HG03097 (cell line): ENCODE results near the gene RPS19BP1.

ENCODE experiments used
- ATAC-seq: cut with Tn5 transposase; IDR thresholded peaks from one replicate; pipeline ENCODE4 v1.9.1; 2021; ENCODE audit not compliant: unreplicated experiment, low FRiP score

Gene RPS19BP1, protein sequence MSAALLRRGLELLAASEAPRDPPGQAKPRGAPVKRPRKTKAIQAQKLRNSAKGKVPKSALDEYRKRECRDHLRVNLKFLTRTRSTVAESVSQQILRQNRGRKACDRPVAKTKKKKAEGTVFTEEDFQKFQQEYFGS

GRCh38 chr22:39532215-39533073 lies at the start of gene RPS19BP1:
Gene RPS19BP1 (minus strand): TSS chr22:39532748. CDS start chr22:39532738, 10 bp downstream.
- peak; percentile 71 for ATAC-seq

GRCh38 chr22:39581303-39581702 lies 48.8 kb upstream of the RPS19BP1 start:
- ATAC-seq: no peak

DNA sequence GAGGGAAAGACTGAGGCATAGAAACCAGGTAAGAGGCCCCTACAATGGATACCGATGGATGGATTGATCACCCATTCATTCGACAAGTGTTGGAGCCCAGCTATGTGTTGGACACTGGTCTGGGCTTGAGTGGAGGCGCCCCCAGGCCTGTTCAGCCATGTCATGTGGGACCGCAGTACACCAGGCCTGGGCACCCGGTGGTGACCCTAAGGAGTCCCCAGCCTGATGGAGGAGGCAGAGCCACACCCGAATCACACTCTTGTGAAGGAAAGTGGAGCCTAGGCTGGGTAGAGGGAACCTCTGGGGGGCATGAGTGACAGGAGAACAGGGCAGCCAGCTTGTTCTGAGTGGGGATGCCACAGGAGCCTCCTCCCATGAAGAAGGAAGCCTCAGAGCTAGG lies 48.2 kb upstream of the RPS19BP1 start:
- no peak for ATAC-seq

GRCh38 chr22:39580006-39580441 lies 47.5 kb upstream of the RPS19BP1 start:
- ATAC-seq: no peak

GRCh38 chr22:39577900-39578299 lies 45.4 kb upstream of the RPS19BP1 start:
- ATAC-seq: no peak

DNA sequence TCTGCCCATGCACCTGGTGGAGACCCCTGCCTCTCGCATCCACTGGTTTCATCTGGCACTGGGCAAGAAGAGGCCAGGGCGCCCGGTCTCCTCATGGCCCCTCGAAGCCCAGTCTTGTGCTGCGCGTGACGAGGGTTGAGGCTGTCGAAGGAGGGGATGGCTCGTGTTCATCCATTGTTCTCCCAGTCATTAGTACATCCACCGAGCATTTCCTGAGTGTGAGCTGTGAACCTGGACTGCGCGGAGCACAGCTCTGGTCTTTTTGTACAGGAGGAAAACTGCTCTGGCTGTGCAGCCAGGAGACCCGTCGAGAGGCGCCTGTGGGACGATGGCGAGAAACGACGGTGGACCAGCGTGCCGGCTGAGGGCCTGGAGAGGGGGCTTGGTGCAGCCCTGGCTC lies 44.8 kb upstream of the RPS19BP1 start:
- no peak for ATAC-seq

GRCh38 chr22:39576027-39576426 lies 43.5 kb upstream of the RPS19BP1 start:
- no peak for ATAC-seq

- no peak for ATAC-seq
Measured at GRCh38 chr22:39575552-39575825, 42.9 kb upstream of the RPS19BP1 start.

DNA sequence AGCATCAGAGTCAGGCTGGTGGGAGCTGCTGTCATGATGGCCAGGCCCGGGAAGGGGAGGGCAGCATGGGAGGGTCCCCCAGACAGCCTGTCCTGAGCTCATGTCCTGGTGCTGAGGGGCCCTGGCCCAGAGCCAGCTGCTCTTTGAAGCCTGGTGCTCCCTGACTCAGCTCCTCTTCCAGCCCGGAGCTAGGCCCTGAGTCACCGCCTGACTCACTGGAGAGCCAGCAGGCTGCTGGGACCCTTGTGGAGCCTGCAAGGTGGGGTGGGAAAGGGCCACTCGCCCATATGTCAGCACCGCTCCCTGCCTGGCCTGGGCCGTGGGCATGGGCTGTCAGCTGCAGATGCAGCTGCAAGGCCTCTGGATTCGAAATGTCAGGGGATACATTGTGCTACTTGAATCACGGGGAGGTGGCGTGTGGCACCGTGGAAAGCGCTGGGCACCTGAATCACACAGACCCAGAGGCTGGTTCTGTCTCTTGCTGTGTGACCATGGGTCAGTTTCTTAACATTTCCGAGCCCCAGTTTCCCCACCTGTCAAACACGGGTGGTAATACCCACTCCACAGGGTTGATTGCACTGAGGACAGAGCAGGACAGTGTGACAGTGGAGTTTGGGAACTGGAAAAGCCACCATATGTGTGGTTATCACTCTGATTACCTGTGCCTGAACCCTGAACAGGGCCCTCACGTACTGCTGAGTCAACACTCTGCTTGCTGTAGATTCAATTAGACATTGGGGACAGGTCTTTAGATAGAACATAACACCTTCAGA lies 42.4 kb upstream of the RPS19BP1 start:
- ATAC-seq: no peak

GRCh38 chr22:39571538-39571937 lies 39.0 kb upstream of the RPS19BP1 start:
- ATAC-seq: no peak

DNA sequence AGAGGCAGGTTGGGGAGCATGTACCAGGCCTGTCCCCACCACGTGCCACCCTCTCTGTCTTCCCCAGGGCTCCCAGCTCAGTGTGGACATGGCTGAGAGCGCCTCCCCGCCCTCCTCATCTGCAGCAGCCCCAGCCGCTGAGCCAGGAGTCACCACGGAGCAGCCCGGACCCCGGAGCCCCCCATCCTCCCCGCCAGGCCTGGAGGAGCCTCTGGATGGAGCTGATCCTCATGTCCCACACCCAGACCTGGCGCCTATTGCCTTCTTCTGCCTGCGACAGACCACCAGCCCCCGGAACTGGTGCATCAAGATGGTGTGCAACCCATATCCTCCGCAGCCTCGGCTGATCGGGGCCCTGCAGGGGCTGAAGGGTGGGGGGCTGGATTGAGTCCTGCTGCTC lies 38.1 kb upstream of the RPS19BP1 start, which contains the start of gene CACNA1I:
Gene CACNA1I (plus strand): TSS at position 89 of the 400 bp plus-strand sequence. CDS start 0 bp downstream, at position 89.
- no peak for ATAC-seq

- no peak for ATAC-seq
Measured at GRCh38 chr22:39570226-39570625, 37.7 kb upstream of the RPS19BP1 start.

DNA sequence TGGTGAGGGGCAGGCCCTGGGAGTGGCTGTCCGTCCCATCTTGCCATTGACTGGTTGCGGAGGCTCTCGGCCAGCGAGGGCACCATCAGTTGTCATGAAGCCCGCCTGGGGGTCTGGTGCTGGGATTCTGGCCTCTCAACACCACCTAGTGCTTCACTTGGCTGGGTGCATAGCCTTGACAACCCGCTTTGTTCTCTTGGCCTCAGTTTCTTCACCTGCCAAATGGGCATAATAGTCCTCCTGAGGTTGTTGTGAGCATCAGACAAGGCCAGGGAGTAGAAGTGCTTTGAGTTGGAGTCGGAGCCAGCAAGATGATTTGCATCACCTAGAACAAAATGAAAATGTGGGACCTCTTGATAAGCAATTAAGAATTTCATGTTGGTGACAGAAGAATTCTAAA lies 36.5 kb upstream of the RPS19BP1 start:
- no peak for ATAC-seq

DNA sequence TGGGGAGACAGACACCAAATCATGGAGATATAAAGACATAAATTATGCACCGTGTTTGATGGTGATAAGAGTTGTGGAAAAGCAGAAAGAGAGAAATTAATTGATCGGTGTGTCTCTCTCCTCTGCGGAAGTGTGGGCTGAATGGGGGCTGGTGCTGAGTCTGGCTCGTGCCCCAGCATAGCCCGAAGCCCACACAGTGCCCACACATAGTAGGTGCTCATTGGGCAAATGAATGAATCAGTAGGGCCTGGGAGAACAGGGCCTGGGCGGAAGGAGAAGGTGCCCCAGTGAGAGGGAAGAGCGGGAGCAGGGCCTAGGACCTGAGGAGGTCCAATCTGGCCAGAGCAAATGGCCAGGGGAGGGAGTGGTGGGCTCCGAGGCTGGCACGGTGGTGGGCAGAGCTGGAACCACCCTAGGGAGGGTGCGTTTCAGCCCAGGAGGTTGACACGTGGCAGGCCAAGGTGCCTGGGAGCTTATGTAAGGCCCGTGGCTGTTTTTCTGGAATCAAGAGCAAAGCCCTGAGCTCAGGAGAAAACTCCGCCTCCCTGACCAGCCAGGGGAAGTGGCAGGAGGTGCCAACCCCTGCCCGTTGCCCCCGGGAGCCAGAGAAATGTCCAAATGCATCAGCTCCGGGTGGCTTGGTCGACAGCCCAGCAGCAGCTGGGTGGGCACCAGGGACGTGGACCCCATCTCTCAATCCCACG lies 35.9 kb upstream of the RPS19BP1 start:
- ATAC-seq: no peak

DNA sequence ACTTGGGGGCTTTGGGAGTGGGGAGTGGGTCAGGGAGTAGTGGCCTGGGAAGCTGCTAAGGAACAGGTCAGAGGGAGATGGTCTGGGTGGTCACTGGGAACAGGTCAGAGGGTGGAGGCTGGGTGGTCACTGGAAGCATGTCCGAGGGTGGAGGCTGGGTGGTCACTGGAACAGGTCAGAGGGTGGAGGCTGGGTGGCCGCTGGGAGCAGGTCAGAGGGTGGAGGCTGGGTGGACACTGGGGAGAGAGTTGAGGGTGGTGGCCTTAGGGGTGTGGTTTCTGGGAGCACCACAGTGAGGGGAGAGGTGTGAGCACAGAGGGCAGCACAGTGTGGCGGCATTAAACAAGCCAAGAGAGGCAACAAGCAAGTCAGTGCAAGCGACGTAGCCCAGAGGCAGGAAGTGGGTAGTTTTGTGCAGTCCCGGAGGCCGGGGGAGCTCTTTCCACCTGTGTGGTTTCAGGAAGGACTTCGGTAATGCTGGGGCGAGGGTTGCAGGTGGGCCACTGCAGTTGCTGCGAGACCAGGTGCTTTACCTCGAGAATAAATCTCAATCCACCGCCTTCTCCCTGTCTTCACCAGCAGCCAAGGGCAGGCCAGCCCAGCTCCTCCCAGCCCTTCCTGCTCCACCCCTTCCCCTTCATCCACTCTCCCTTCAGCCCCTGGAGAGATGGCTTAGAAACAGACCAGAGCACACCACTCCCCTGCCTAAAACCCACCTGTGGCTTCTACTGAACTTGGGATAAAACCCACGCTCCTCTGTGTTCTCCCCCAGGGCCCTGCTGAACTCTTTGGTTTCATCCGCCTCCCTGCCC lies 34.8 kb upstream of the RPS19BP1 start:
- no peak for ATAC-seq

- no peak for ATAC-seq
Measured at GRCh38 chr22:39565414-39565944, 32.9 kb upstream of the RPS19BP1 start.

GRCh38 chr22:39563571-39564428 lies 31.3 kb upstream of the RPS19BP1 start:
- ATAC-seq: no peak

DNA sequence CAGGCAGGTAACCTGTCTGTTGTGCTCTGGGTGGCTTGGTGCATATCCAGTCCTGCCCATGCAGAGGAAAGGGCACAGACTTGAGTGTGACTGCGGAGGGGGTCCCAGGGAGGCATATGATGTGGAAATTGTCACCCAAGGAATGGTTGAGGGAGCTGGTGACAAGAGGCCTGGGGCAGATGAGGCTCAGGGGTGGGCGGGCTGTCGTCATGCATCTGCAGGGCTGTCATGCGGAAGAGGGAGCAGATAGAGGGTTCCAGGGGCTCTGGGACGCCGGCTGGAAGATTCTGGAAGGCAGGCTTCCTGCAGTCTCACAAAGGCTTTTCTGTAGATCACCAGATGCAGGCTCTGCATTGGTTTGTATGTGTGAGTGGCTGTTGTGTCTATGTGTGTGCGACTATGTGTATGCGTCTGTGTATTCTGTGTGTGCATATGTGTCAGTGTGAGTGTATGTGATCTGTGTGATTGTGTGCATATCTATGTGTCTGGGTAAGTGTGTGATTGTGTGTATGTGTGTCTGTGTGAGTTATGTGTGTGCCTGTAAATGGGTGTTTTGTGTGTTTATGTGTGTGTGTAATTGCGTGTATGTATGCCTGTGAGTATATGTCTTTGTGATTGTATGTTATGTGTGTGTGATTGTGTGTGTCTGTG lies 30.4 kb upstream of the RPS19BP1 start:
- ATAC-seq: no peak
